Lung (tissue), 12 donors: ENCODE data around the gene FASTKD3. TPM values are rescaled to one million over a fixed set of nuclear protein-coding genes. Genes with fewer than 3 reads are reported as not detected.

ENCODE experiments used
- ATAC-seq: fragments of 200-7000 bp; cut with Tn5 transposase; one replicate; pipeline ENCODE4 v1.9.1; 2020; ENCODE audit warnings: moderate number of reproducible peaks; ENCODE audit not compliant: insufficient read depth, low FRiP score
- DNase-seq, 3 donors: peaks; one replicate each; pipeline ENCODE4 v3.0.0-alpha.2; 2013 to 2017
- H3K27ac ChIP-seq, 2 donors: one replicate each; pipeline ENCODE4 v1.5.1; 2013; ENCODE audit warnings: mild to moderate bottlenecking in 2 of 2, moderate library complexity in 2 of 2, control low read depth in 1 of 2, inconsistent platforms in 1 of 2, low read depth in 1 of 2, low read length in 1 of 2
- H3K27me3 ChIP-seq, 3 donors: one replicate each; pipeline ENCODE4 v1.5.1; 2013; ENCODE audit warnings: low read length in 2 of 3; ENCODE audit not compliant: control insufficient read depth in 3 of 3, insufficient read depth in 3 of 3
- H3K36me3 ChIP-seq, 4 donors: one replicate each; pipeline ENCODE4 v1.5.1; 2013; ENCODE audit warnings: low read length in 4 of 4, mild to moderate bottlenecking in 1 of 4, moderate library complexity in 1 of 4; ENCODE audit not compliant: control insufficient read depth in 4 of 4, insufficient read depth in 4 of 4
- H3K4me1 ChIP-seq, 5 donors: one replicate each; pipeline ENCODE4 v1.5.1; 2013; ENCODE audit warnings: low read length in 5 of 5, mild to moderate bottlenecking in 2 of 5, moderate library complexity in 1 of 5; ENCODE audit not compliant: control insufficient read depth in 5 of 5, insufficient read depth in 5 of 5
- H3K4me3 ChIP-seq: one replicate; pipeline ENCODE4 v1.5.1; 2013; ENCODE audit warnings: mild to moderate bottlenecking, control low read depth, moderate library complexity
- H3K9ac ChIP-seq, 2 donors: one replicate each; pipeline ENCODE4 v1.5.1; 2013; ENCODE audit warnings: low read length in 2 of 2, control low read depth in 1 of 2; ENCODE audit not compliant: insufficient read depth in 1 of 2
- H3K9me3 ChIP-seq, 4 donors: one replicate each; pipeline ENCODE4 v1.5.1; 2013; ENCODE audit warnings: low read length in 3 of 4, mild to moderate bottlenecking in 1 of 4, moderate library complexity in 1 of 4; ENCODE audit not compliant: control insufficient read depth in 4 of 4, insufficient read depth in 3 of 4
- CTCF ChIP-seq: IDR thresholded peaks from 2 replicates; pipeline ENCODE4 v1.5.1; 2012; ENCODE audit warnings: mild to moderate bottlenecking; ENCODE audit errors: control extremely low read depth, extremely low read depth
- WGBS, 2 donors: extraction: QIAGEN DNeasy Blood & Tissue Kit; methylation state at CpG; one replicate each; pipeline ENCODE4 v1.1.7; 2013; 5-methylcytosine and 5-hydroxymethylcytosine counted together
- polyA plus RNA-seq, 2 donors: library from polyadenylated mRNA; stranded (reverse); fragments of 200-250 nt; gene quantifications; one replicate each; pipeline ENCODE4 v1.2.1, GENCODE V29; 2013
- total RNA-seq, 2 donors: library from RNA; depleted of rRNA in 1 of 2; stranded (reverse); fragments of >200 nt in 1 of 2; gene quantifications; one replicate each; pipeline ENCODE4 v1.2.1, GENCODE V29; 2014 to 2021
- donor health status: control.
- donor health status: control.
- donor health status: Bipolar disorder and iron deficiency.
- donor health status: healthy.
- donor health status: DM: yes; HTN: yes; CAD: no.

FASTKD3 gene
- total and polyA plus RNA-seq, 4 donors, result 6.7 to 17.7 (median 13.5) TPM

GRCh38 chr5:7910738-7911428 lies 42.1 kb upstream of the FASTKD3 start:
- peaks cover 0 to 9% (median 6%) of the 10 kb centered on the region in 4 donors for H3K36me3 ChIP-seq
- DNase-seq (no peak), ATAC-seq (no peak)
- 93 to 98% methylated on average over 2 of the region's 2 CpGs for WGBS, 2 donors
- no peak for TF ChIP-seq CTCF
- H3K27me3 ChIP-seq, result no peaks in the 10 kb centered on the region
- peaks cover 2 to 7% (median 7%) of the 10 kb centered on the region in 4 donors for H3K9me3 ChIP-seq
- no peaks in the 10 kb centered on the region for H3K4me1 ChIP-seq
- no peak overlapping the region for H3K4me3 ChIP-seq
- no peak overlapping the region for H3K27ac ChIP-seq
- H3K9ac ChIP-seq, result no peak overlapping the region

GRCh38 chr5:7908317-7908716 lies 39.5 kb upstream of the FASTKD3 start:
- H3K9me3 ChIP-seq, result peaks cover 2 to 7% (median 6%) of the 10 kb centered on the region in 4 donors
- H3K4me3 ChIP-seq, result no peak overlapping the region
- ATAC-seq (no peak), DNase-seq (no peak)
- WGBS, 2 donors, result 93 to 96% methylated on average over 1 of the region's 1 CpG
- H3K9ac ChIP-seq, result no peak overlapping the region
- H3K27me3 ChIP-seq, result no peaks in the 10 kb centered on the region
- H3K4me1 ChIP-seq, result no peaks in the 10 kb centered on the region
- H3K36me3 ChIP-seq, result peaks cover 0 to 9% (median 9%) of the 10 kb centered on the region in 4 donors
- H3K27ac ChIP-seq, result no peak overlapping the region
- TF ChIP-seq CTCF, result no peak

GRCh38 chr5:7907612-7908011 lies 38.8 kb upstream of the FASTKD3 start:
- H3K27me3 ChIP-seq, result no peaks in the 10 kb centered on the region
- no peak for DNase-seq
- H3K36me3 ChIP-seq, result peaks cover 2 to 14% (median 13%) of the 10 kb centered on the region in 4 donors
- H3K27ac ChIP-seq, result no peak overlapping the region
- H3K9me3 ChIP-seq, result peaks cover 2 to 7% (median 6%) of the 10 kb centered on the region in 4 donors
- ATAC-seq, result no peak
- 98 to 99% methylated on average over 1 of the region's 1 CpG for WGBS, 2 donors
- H3K4me1 ChIP-seq, result no peaks in the 10 kb centered on the region
- TF ChIP-seq CTCF, result no peak
- no peak overlapping the region for H3K4me3 ChIP-seq
- no peak overlapping the region for H3K9ac ChIP-seq

- no peak for DNase-seq
These were observed 35.3 kb upstream of the FASTKD3 start for GRCh38 chr5:7904170-7904569.

More at GRCh38 chr5:7904170-7904569, 35.3 kb upstream of the FASTKD3 start:
- Histone ChIP-seq H3K4me1 (no peaks in the 10 kb centered on the region), H3K27me3 (no peaks in the 10 kb centered on the region), H3K4me3 (no peak overlapping the region), H3K9ac (no peak overlapping the region), H3K36me3 (peaks cover 18 to 27% (median 24%) of the 10 kb centered on the region in 4 donors), H3K9me3 (peaks cover 0 to 7% (median 4%) of the 10 kb centered on the region in 4 donors), H3K27ac (no peak overlapping the region)
- TF ChIP-seq CTCF, result no peak
- WGBS, 2 donors, result 91 to 95% methylated on average over 2 of the region's 2 CpGs
- no peak for ATAC-seq
